ENCODE measurements around the gene FAM171A1. TPM values are rescaled to one million over a fixed set of nuclear protein-coding genes. Genes with fewer than 3 reads are reported as not detected.

FAM171A1 gene
- total RNA-seq, 2 donors from 2014 or later: 50.9 to 65.8 TPM

GRCh38 chr10:15379078-15379477, 8.0 kb upstream of the FAM171A1 start:
- no peak for TF ChIP-seq CTCF (IDR thresholded peaks at IDR 0.05)

GRCh38 chr10:15378569-15378968, 7.5 kb upstream of the FAM171A1 start:
- Histone ChIP-seq H3K36me3 (no peaks in the 10 kb centered on the region), H3K27ac (no peak overlapping the region), H3K9ac (ENCODE audit: low read depth in 2 of 2, low read length in 2 of 2) (no peak overlapping the region), H3K4me3 (no peak overlapping the region), H3K4me1 (no peaks in the 10 kb centered on the region), H3K27me3 (no peaks in the 10 kb centered on the region), H3K9me3 (no peaks in the 10 kb centered on the region)
- intact Hi-C loops (cut with DNase I): no loop called here
- peak; percentile 12 for DNase-seq
- no peak for TF ChIP-seq CTCF (IDR thresholded peaks at IDR 0.05)

More at GRCh38 chr10:15379078-15379477, 8.0 kb upstream of the FAM171A1 start:
- DNase-seq: peak; percentile 14
- intact Hi-C loops (cut with DNase I): no loop called here
- Histone ChIP-seq H3K9me3 (no peaks in the 10 kb centered on the region), H3K9ac (ENCODE audit: low read depth in 2 of 2, low read length in 2 of 2) (no peak overlapping the region), H3K36me3 (no peaks in the 10 kb centered on the region), H3K27ac (no peak overlapping the region), H3K27me3 (no peaks in the 10 kb centered on the region), H3K4me1 (no peaks in the 10 kb centered on the region), H3K4me3 (no peak overlapping the region)

GRCh38 chr10:15374566-15374965, 3.5 kb upstream of the FAM171A1 start:
- Histone ChIP-seq H3K4me1 (no peaks in the 10 kb centered on the region), H3K4me3 (no peak overlapping the region), H3K9me3 (no peaks in the 10 kb centered on the region), H3K36me3 (no peaks in the 10 kb centered on the region), H3K27ac (no peak overlapping the region), H3K27me3 (no peaks in the 10 kb centered on the region), H3K9ac (ENCODE audit: low read depth in 2 of 2, low read length in 2 of 2) (no peak overlapping the region)
- DNase-seq: no peak
- intact Hi-C loops (cut with DNase I): loop anchor here (5.0 kb wide), 1 partner anchor 57 kb away; no protein-coding TSS in a partner anchor
- no peak for TF ChIP-seq CTCF (IDR thresholded peaks at IDR 0.05)

GRCh38 chr10:15374156-15374555, 3.1 kb upstream of the FAM171A1 start:
- intact Hi-C loops (cut with DNase I): loop anchor here (5.0 kb wide), 1 partner anchor 57 kb away; no protein-coding TSS in a partner anchor
- no peak for TF ChIP-seq CTCF (IDR thresholded peaks at IDR 0.05)
- Histone ChIP-seq H3K27me3 (no peaks in the 10 kb centered on the region), H3K4me3 (no peak overlapping the region), H3K27ac (no peak overlapping the region), H3K9ac (ENCODE audit: low read depth in 2 of 2, low read length in 2 of 2) (no peak overlapping the region), H3K4me1 (no peaks in the 10 kb centered on the region), H3K36me3 (no peaks in the 10 kb centered on the region), H3K9me3 (no peaks in the 10 kb centered on the region)
- DNase-seq: no peak

GRCh38 chr10:15373199-15373598, 2.1 kb upstream of the FAM171A1 start:
- Histone ChIP-seq H3K9ac (ENCODE audit: low read depth in 2 of 2, low read length in 2 of 2) (no peak overlapping the region), H3K4me3 (no peak overlapping the region), H3K27ac (no peak overlapping the region), H3K4me1 (no peaks in the 10 kb centered on the region), H3K36me3 (no peaks in the 10 kb centered on the region), H3K27me3 (no peaks in the 10 kb centered on the region), H3K9me3 (no peaks in the 10 kb centered on the region)
- no peak for DNase-seq
- intact Hi-C loops (cut with DNase I): loop anchor here (5.0 kb wide), 1 partner anchor 56 kb away; no protein-coding TSS in a partner anchor
- no peak for TF ChIP-seq CTCF (IDR thresholded peaks at IDR 0.05)

All from colonic mucosa (tissue), 4 donors.